Purkinje cell (primary cell): Measurements from ENCODE around the gene VTCN1. TPM values are rescaled to one million over a fixed set of nuclear protein-coding genes. Genes with fewer than 3 reads are reported as not detected.

Source experiments
- polyA plus RNA-seq: library from polyadenylated mRNA; unstranded; fragments of >200 nt; fragmentation: Nextera tagmentation; gene quantifications from 2 replicates; pipeline ENCODE4 v1.2.1, GENCODE V29; 2014

VTCN1 gene, protein sequence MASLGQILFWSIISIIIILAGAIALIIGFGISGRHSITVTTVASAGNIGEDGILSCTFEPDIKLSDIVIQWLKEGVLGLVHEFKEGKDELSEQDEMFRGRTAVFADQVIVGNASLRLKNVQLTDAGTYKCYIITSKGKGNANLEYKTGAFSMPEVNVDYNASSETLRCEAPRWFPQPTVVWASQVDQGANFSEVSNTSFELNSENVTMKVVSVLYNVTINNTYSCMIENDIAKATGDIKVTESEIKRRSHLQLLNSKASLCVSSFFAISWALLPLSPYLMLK
- not detected in 2 replicates for polyA plus RNA-seq

GRCh38 chr1:117210831-117211261 lies at the start of gene VTCN1:
TSS of gene VTCN1 (minus strand) at chr1:117210927. CDS start at chr1:117210855, 72 bp downstream.

DNA sequence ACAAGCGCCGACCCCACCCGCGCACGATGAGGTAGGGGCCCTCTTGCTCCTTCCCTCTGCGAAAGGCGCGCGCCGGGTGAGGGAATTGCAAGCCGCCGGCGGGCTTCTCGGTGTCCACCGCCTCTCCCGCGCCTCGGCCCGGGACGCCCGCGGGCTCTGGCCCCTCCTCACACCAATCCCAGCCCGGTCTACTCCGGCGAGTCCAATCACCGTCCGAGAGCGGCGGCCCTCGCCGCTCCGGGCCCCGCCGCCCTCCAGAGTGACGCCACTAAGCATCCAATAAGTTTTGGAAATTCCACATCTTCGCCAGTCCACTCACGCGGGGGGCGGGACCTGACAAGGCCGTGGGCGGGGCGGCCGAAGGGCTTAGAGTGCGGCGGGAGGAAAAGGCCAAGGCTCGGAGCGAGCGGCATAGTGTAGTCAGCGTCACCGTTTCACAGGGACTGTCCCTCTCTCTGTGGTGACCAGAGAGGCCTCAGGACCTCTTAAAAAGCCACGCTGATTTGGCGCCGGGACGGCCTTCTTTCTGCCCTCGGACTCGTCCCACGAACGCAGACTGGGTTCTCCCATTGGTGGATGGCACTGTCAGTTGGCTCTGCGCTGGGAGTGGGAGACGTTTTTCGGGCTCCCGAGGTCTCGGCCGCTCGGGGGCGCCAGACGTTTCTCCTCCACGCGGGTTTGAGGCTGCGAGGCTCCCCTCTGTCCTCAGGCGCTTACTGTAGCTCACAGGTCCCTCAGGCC lies 89.0 kb downstream of the VTCN1 start, which contains the start of gene TRIM45:
TSS of gene TRIM45 (minus strand) at position 161 of the 741 bp plus-strand sequence. CDS start 548 bp downstream, outside the sequence.

Other genes starting within 250 kb of the VTCN1 start
- 4.0 and 4.9 TPM in 2 replicates for gene CD101, start 209.2 kb downstream of the VTCN1 start, polyA plus RNA-seq
- 12.1 and 19.1 TPM in 2 replicates for gene TTF2, start 150.6 kb downstream of the VTCN1 start, polyA plus RNA-seq
- 4.1 and 4.9 TPM in 2 replicates for gene TRIM45, start 89.2 kb downstream of the VTCN1 start, polyA plus RNA-seq
- gene MAN1A2, start 156.5 kb upstream of the VTCN1 start, polyA plus RNA-seq, result 32.1 and 33.8 TPM in 2 replicates